OCI-LY7 (cell line): Measurements from ENCODE around the gene AOX1.

Source experiments
- CTCF ChIP-seq: fragments of 200-600 bp; sonication (generic); conservative IDR thresholded peaks from 2 replicates; pipeline ENCODE4 v1.5.1; 2014; ENCODE audit warnings: mild to moderate bottlenecking, antibody characterized with exemption, low read length, moderate library complexity, mixed read lengths
- EZH2phosphoT487 ChIP-seq: fragments of 200-600 bp; sonication (generic); IDR thresholded peaks from 2 replicates; pipeline ENCODE4 v1.6.1; 2018; ENCODE audit warnings: low read depth, borderline replicate concordance, mild to moderate bottlenecking, mixed run types, antibody characterized with exemption, low read length, moderate library complexity, mixed read lengths

DNA sequence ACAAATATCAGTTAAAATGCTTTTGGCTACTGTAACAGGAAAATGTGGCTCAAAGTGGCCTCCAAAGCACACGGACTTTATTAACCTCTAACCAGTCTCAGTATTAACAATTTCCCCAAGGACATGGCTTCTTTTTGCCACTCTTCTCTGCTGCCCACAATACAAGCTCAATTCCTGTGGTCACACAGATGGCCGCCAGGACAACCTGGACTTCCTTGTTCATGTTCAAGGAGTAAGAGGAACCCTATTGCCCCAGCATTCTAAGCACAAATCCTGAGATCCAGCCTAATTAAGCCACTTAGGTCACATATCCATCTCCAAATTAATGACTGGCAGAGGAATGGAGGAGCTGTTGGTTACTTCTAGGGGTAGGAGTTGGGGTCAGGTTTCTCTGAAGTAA is 38.2 kb downstream of the AOX1 start:
- no peak for TF ChIP-seq CTCF
- TF ChIP-seq EZH2phosphoT487: no peak
